Measurements from ENCODE around the gene AGAP2.

AGAP2 gene

DNA sequence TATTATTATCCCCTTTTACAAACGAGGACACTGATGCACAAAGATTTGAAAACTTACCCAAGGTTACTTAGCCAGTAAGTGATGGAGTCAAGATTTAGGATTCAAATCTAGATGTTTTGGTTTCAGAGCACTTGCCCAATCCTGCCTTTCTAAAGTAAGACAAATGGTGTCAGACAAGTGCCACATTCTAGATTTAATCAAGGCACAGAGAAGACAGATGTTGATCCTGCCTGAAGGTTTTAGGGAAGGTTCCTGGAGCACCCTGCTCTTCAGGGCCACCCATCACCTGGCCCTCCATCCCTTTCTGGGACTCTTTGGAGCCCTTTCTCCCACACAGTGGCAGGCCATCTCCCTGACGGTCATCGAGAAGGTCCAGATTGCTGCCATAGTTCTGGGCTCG lies 19.2 kb upstream of the AGAP2 start:
- no peak overlapping the region for H3K4me3 ChIP-seq (replicated peaks; ENCODE audit: low read depth, low read length)
- H3K27me3 ChIP-seq (replicated peaks; ENCODE audit: control insufficient read depth, insufficient read depth, low read length), result no peaks in the 10 kb centered on the region
- peaks cover 8% of the 10 kb centered on the region for H3K36me3 ChIP-seq (ENCODE audit: control insufficient read depth, insufficient read depth, low read length)
- no peak for TF ChIP-seq CTCF (IDR thresholded peaks at IDR 0.05; ENCODE audit: insufficient read depth, low read length, poor library complexity, severe bottlenecking)
- DNase-seq (ENCODE audit: extremely low read depth, insufficient read length), result no peak

DNA sequence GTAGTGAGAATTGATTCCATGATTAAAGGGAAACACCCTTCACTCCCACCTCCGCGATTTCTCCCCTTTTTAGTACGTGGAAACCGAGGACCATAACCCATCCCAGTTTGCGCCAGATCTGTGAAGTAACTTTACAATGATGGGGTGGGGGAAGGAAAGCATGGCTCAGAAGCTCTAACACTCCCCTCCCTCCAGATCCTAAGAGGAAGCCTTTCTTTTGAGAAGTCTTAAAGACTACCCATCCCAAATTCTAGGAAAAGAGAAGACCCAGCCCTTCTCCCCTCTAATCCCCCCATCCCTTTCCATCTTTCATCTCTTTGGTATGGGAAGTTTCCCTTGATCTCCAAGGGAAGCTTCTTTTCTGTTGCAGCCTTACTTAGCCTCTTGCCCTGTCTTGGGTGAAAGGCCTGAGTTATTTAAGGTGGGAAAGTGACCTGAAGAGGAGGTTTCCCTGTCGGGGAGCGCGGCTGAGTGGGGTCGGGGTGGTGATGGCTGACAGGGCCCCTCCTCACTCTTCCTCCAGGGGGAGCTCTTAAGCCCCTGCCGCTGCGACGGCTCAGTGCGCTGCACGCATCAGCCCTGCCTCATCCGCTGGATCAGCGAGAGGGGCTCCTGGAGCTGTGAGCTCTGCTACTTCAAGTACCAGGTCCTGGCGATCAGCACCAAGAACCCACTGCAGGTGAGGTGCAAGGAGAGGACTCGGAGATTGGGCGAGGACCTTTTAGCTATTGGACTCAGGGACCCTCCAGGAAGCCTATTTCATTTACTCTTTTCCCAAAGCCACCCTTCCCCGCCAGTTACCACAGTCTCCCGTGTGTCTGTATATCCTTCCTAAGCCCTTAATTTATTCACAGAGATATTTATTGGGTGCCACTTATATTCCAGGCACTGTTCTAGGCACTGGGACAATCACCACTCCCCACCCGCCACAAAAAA lies 18.1 kb upstream of the AGAP2 start:
- peaks cover 8% of the 10 kb centered on the region for H3K36me3 ChIP-seq (ENCODE audit: control insufficient read depth, insufficient read depth, low read length)
- peak; percentile 50 for DNase-seq (ENCODE audit: extremely low read depth, insufficient read length)
- H3K27me3 ChIP-seq (replicated peaks; ENCODE audit: control insufficient read depth, insufficient read depth, low read length), result no peaks in the 10 kb centered on the region
- H3K4me3 ChIP-seq (replicated peaks; ENCODE audit: low read depth, low read length), result peak overlapping the region; percentile 74
- TF ChIP-seq CTCF (IDR thresholded peaks at IDR 0.05; ENCODE audit: insufficient read depth, low read length, poor library complexity, severe bottlenecking), result peak; percentile 77

GRCh38 chr12:57755454-57756372 lies 17.2 kb upstream of the AGAP2 start:
- Histone ChIP-seq H3K4me3 (replicated peaks; ENCODE audit: low read depth, low read length) (peak overlapping the region; percentile 74), H3K27me3 (replicated peaks; ENCODE audit: control insufficient read depth, insufficient read depth, low read length) (no peaks in the 10 kb centered on the region), H3K36me3 (ENCODE audit: control insufficient read depth, insufficient read depth, low read length) (peaks cover 9% of the 10 kb centered on the region)
- TF ChIP-seq CTCF (IDR thresholded peaks at IDR 0.05; ENCODE audit: insufficient read depth, low read length, poor library complexity, severe bottlenecking), result no peak
- peak; percentile 37 for DNase-seq (ENCODE audit: extremely low read depth, insufficient read length)

GRCh38 chr12:57755194-57755453 lies 16.6 kb upstream of the AGAP2 start:
- peaks cover 12% of the 10 kb centered on the region for H3K36me3 ChIP-seq (ENCODE audit: control insufficient read depth, insufficient read depth, low read length)
- H3K4me3 ChIP-seq (replicated peaks; ENCODE audit: low read depth, low read length), result peak overlapping the region; percentile 74
- DNase-seq (ENCODE audit: extremely low read depth, insufficient read length), result no peak
- H3K27me3 ChIP-seq (replicated peaks; ENCODE audit: control insufficient read depth, insufficient read depth, low read length), result no peaks in the 10 kb centered on the region
- TF ChIP-seq CTCF (IDR thresholded peaks at IDR 0.05; ENCODE audit: insufficient read depth, low read length, poor library complexity, severe bottlenecking), result no peak

DNA sequence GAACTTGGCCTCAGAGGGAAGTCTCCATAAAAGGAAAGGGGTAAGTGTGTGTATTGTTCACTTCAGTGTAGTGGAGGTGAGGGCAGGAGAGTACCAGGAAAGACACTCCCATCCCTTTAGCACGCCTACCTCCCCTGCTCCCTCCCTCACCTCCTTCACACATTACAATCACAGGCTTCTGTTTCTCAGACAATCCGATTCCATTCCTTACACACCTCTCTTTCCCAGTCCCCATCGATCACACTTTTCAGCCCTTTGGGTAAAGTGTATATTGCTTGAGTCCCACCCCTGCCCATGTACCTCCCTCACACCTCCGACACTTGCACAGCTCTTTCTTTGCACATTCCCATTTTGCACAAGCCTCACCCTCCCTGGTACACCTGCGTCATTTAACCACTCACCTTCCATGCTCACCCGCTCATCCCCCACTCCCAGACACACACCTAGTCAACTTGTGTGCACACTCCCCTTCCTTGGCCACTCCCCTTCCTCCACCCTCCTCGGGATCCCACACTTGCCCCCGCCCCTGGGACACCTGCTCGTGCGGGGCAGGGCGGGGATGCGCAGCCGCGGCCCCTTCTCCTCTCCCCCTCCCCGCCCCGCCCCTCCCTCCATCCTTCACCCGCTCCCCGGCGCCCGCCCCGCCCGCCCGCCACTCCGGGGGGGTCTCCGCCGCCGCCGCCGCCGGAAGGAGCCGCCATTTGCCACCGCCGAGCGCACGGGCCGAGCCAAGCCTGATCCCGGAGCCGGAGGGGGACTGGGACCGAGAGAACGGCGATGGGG lies 16.1 kb upstream of the AGAP2 start, which contains the start of gene MARCHF9:
MARCHF9 (plus strand) TSS at position 693 of the 783 bp plus-strand sequence. CDS start 426 bp downstream, outside the sequence.
- DNase-seq (ENCODE audit: extremely low read depth, insufficient read length), result peak; percentile 86
- Histone ChIP-seq H3K4me3 (replicated peaks; ENCODE audit: low read depth, low read length) (peak within 1 kb of the TSS; percentile 74), H3K27me3 (replicated peaks; ENCODE audit: control insufficient read depth, insufficient read depth, low read length) (no peaks in the 10 kb centered on the region), H3K36me3 (ENCODE audit: control insufficient read depth, insufficient read depth, low read length) (peaks cover 12% of the 10 kb centered on the region)
- TF ChIP-seq CTCF (IDR thresholded peaks at IDR 0.05; ENCODE audit: insufficient read depth, low read length, poor library complexity, severe bottlenecking), result no peak

All from GM06990 (cell line).